Neural cell (in vitro differentiated cells): ENCODE measurements around the gene ANTXR2.

Experiments
- CTCF ChIP-seq: fragments of 450-650 bp; IDR thresholded peaks from 2 replicates; pipeline ENCODE4 v1.5.1; 2014; ENCODE audit warnings: antibody characterized with exemption, mild to moderate bottlenecking, moderate library complexity; ENCODE audit not compliant: poor library complexity, severe bottlenecking
- EZH2 ChIP-seq: fragments of 200-600, 300-800 bp; shearing (Covaris generic), sonication (generic); IDR thresholded peaks from 2 replicates; pipeline ENCODE4 v1.6.1; 2014; ENCODE audit warnings: antibody characterized with exemption, low read length, borderline replicate concordance, mild to moderate bottlenecking; ENCODE audit not compliant: insufficient read depth, poor library complexity, severe bottlenecking
- POLR2AphosphoS5 ChIP-seq: IDR thresholded peaks from 2 replicates; pipeline ENCODE4 v1.6.1; 2012
- RAD21 ChIP-seq: fragments of 450-650 bp; conservative IDR thresholded peaks from 2 replicates; pipeline ENCODE4 v1.6.1; 2014; ENCODE audit warnings: antibody characterized with exemption, mild to moderate bottlenecking, moderate library complexity
- REST ChIP-seq: IDR thresholded peaks from 2 replicates; pipeline ENCODE4 v1.6.1; 2012; ENCODE audit warnings: borderline replicate concordance
- SMC3 ChIP-seq: fragments of 450-650 bp; conservative IDR thresholded peaks from 2 replicates; pipeline ENCODE4 v1.6.1; 2014; ENCODE audit warnings: antibody characterized with exemption, mild to moderate bottlenecking, moderate library complexity; ENCODE audit not compliant: poor library complexity
- TAF1 ChIP-seq: IDR thresholded peaks from 2 replicates; pipeline ENCODE4 v1.6.1; 2012; ENCODE audit warnings: low read depth

- TF ChIP-seq RAD21 (no peak), CTCF (no peak), TAF1 (no peak), POLR2AphosphoS5 (no peak), REST (no peak), EZH2 (no peak), SMC3 (no peak)
Measured at GRCh38 chr4:80006935-80007744, 65.9 kb downstream of the ANTXR2 start.
